Measurements from ENCODE around the gene TLX2.

DNA sequence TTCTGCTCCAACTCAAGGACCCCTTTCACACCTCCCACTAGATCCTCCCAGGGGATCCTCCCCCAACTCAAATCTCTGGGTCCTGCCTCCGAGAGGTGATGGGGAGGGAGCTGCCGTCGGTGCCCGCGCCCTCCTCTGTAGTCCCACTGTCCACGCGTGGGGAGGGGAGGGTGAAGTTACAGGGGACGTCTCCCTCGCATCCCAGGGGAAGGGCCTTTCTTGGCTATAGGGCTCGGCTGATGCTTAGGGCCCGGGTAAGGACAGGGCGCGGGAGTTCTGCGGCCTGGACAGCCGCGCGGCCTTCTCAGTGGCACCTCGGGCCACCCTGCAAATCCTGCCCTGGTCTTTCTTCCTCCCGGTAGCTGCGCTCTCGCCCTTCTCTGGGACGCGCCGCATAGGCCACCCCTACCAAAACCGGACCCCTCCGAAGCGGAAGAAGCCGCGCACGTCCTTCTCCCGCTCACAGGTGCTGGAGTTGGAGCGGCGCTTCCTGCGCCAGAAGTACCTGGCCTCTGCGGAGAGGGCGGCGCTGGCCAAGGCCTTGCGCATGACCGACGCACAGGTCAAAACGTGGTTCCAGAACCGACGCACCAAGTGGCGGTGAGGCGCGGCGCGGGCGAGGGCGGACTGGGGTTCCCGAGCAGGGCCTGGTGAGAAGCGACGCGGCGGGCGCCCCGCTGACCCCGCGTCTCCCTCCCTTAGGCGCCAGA, 1.2 kb downstream of the TLX2 start:
- TF ChIP-seq CTCF (IDR thresholded peaks at IDR 0.05; ENCODE audit: insufficient read depth, low read length), result no peak
- TF ChIP-seq GABPA (IDR thresholded peaks at IDR 0.05; ENCODE audit: low read depth), result no peak
- no peak for TF ChIP-seq POLR2AphosphoS5 (IDR thresholded peaks at IDR 0.05; ENCODE audit: low read depth)
- TF ChIP-seq SPI1 (IDR thresholded peaks at IDR 0.05; ENCODE audit: borderline replicate concordance, low read depth), result no peak

Measured in HL-60 (cell line).